ENCODE results near the gene MYO16. TPM values are rescaled to one million over a fixed set of nuclear protein-coding genes. Genes with fewer than 3 reads are reported as not detected.

The MYO16 gene
- polyA plus RNA-seq, 1 donor: 0.50 TPM

DNA sequence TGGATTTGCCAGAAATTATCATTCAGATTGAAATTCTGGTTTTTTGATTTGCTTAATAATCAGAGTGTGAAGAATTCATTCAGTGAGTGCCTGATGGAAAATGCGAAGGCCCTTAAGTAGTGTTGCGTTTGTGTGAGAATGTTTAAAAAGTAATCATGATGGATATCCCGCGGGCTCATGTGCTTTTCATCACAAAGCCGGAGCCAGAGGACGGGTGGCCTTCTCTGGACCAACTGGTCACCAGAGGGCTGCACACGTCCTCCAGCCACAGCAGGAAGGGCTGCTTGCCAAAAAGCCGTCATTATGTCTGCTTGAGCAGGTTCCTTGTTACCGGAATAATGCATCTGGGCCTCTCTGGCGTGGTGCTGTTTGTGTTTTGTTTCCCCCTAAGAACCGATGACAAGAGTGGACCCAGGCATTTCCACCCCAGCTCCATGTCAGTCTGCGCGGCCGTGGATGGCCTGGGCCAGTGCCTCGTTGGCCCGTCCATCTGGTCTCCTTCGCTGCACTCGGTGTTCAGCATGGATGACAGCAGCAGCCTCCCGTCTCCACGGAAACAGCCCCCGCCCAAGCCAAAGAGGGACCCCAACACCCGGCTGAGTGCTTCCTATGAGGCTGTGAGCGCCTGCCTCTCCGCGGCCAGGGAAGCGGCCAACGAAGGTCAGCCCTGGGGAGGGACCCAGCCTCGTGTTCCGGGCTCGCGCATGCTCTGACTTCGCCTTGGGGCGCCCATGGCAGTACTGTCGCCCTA is 497.7 kb downstream of the MYO16 start:
- no peak for DNase-seq

DNA sequence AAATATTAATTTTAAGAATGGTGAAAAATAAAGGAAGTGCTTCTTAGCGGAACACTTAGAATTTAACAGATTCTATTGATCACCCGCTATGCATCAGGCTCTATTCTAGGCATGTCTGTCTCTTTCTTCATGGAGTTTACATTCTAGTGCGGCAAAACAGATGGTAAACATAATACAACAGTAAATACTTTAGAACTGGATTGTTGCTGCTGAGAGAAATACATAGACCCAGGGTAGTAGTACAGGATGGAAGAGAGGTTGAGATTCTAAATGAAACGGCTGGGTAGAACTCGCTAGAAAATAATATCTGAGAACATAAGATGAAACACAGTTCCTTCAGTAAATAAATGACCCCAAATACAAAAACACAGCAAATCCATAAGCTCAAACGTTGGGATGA is 498.7 kb downstream of the MYO16 start:
- DNase-seq: no peak

DNA sequence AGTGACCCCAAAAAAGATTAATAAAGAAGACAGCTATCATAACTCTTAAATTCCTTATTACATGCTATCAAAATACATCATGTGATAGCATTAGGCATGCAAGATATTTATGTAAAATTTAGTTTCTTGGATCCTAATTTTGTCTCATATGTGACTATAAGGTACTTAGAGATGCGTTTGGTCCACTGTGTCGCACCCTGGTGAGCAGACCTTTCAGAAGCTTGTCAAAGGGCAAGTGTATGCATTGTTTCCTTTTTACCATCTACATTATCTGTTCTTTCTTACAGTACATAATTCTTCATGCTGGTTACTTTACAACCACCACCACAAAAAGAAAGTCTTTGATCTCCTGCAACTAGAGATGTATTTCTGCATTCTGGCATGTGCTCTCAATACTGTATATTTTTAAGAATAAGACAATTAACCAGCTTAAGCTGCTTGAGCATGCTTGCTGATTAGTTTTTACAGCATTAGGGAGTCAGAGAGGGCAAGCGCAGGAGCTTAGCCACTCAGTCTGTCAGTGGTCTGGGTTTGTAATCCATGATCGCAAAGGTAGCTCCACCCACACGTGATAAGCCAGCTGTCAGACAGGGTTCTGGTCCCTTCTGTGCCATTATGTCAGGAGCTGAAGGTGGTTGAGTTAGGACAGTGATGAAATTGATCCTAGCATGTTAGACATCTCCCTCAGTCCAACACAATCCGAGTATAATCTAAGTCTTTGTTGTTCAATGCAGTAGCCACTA is 500.9 kb downstream of the MYO16 start:
- DNase-seq: no peak

DNA sequence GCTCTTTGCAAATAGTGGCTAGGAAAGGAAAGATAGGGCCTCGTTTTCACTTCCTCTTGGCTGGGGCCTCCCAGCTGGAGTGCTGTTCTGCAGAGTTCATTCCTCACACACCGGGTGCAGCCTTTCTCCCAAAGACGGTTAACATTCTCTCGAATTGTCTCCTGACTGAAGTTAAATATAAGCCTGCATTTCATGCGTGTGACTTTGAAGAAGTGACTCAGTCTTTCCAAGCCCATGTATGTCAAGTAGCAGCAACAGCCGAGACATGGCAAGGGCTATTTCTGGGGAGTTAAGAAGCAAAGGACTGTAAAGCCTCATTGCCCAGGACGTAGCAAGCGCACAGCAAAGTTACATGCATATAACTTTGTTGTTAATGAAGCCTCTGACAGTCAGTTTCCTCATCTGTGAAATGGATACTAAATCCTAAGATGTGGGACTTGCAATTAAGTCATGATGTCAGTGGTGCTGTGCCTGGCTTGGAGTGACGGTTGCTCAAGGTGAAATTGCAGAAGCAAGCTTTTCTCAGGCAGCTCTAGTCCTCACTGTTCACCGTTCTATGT is 502.4 kb downstream of the MYO16 start:
- DNase-seq: no peak

DNA sequence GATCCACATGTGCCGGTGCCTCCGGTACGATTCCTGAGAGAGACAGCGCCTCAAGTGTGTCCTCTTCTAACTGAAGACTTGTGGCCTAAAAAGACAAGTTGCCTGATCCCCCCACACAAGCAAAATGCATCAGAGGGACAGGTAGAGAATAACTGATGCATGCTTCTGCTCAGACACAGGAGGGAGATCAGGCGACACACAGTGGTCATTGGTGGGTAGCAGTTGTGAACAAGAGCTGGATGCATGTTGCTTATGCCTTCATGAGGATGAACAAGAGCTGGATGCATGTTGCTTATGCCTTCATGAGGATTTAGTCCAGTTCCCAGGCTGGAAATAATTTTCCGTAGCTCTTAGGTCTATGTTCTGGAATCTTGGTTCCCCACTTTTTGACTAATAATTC is 505.6 kb downstream of the MYO16 start:
- no peak for DNase-seq

DNA sequence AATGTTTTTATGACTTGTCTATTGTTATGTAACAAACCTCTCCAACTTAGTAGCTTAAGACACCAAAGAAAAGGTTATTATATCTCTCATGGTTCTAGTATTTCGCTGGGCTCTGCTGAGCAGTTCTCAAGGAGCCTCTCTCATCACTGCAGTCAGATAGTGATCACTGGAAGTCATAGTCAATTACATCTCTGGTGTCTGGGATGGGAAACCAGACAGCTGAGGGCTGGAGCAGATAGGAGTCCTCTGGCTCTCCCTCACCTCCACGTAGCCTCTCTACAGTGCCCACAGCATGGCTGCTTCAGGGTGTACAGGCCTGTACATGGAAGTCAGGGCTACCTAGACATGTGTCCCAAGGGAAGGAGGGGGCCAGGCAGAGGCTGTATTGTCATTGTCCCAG is 507.5 kb downstream of the MYO16 start:
- DNase-seq: no peak

DNA sequence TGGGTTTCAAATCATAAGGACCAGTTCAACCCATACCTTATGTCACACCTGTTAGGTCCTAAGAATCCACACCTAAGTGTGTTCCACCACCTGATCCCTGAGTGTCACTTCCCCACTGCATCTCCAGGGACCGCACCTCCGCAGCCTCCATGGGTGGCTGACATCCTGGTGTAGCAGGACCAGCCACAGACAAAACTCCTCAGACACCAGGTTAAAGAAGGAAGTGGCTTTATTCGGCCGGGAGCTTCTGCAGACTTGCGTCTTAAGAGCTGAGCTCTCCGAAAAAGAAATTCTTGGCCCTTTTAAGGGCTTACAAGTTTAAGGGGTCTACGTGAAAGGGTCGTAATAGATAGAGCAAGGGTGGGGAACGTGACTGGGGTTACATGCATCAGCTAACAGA is 509.9 kb downstream of the MYO16 start:
- DNase-seq: no peak

DNA sequence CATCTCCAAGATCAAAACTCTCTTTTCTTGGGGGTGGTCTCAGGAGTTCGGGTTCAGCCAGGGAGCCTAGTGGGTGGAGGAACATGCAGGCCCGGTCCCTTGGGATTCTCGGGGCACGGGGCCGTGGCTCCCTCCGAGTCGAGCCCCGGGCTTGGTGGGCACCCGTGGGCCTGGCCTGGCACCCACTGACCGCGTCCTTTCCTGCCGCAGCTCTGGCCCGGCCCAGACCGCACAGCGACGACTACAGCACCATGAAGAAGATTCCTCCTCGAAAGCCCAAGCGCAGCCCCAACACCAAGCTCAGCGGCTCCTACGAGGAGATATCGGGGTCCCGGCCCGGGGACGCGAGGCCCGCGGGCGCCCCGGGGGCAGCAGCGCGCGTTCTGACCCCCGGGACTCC is 510.6 kb downstream of the MYO16 start:
- DNase-seq: no peak

DNA sequence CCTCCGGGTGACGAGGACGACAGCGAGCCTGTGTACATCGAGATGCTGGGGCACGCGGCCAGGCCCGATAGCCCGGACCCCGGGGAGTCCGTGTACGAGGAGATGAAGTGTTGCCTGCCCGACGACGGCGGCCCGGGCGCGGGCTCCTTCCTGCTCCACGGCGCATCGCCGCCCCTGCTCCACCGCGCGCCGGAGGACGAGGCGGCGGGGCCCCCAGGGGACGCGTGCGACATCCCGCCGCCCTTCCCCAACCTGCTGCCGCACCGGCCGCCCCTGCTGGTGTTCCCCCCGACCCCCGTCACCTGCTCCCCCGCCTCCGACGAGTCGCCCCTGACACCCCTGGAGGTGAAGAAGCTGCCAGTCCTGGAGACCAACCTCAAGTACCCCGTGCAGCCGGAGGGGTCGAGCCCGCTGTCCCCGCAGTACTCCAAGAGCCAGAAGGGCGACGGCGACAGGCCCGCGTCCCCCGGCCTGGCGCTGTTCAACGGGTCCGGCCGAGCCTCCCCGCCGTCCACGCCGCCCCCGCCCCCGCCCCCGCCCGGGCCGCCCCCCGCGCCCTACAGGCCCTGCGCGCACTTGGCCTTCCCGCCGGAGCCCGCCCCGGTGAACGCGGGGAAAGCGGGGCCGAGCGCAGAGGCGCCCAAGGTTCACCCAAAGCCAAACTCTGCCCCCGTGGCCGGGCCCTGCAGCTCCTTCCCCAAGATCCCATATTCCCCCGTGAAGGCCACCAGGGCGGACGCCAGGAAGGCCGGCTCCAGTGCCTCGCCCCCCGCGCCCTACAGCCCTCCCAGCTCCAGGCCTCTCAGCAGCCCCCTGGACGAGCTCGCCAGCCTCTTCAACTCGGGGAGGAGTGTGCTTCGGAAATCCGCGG is 511.3 kb downstream of the MYO16 start:
- no peak for DNase-seq

DNA sequence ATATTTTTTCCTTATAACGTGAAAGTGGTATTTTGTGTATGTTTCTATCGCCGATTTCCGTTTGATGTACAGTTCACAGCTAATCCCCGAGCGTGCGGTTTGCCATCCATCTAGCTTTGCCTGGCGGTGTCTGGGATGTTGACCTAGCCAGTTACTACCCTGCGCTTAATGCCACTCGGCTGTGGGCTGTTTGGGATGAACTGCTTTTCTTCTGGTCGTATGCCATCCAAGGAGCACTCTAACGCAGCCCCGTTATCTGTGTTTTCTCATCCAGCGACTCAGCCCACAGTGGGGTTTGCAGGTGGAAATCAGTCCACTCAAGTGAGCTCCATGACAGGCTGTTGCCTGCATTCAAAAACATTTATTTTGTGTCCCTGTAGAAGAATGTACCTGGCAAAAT is 512.3 kb downstream of the MYO16 start:
- DNase-seq: no peak

DNA sequence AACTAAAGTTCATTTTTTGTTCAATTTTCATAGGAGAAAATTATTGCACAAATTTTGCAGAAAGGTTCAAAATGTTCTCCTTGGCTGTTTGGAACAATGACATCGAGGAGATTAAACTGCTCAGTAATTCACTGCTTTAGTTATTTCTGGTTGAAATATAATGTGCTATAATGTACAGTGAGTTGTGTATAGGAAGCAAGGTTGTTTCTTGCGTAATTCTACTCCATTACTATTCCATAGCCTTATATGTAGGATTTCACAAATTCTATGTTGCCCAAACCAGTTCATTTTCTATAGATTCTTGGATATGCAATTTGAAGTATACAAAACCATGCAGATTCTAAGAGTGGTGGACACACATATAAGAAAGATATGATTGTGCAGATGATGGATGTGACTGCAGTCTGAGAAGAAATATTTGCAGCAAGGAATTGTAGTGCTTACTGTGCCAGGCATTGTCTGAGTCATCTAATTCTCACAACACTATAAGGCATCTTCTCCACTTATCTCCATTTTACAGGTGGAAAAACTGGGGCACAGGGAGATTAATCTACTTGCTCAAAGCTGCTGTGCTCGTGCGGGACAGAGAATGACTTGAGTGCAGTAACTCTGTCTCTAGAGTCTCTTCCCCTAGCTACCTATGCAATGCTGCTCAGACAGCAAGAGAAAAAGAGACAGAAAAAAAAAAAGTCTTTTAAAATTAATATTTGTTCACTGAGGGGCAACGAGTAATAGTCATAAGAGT is 515.5 kb downstream of the MYO16 start:
- DNase-seq: no peak

DNA sequence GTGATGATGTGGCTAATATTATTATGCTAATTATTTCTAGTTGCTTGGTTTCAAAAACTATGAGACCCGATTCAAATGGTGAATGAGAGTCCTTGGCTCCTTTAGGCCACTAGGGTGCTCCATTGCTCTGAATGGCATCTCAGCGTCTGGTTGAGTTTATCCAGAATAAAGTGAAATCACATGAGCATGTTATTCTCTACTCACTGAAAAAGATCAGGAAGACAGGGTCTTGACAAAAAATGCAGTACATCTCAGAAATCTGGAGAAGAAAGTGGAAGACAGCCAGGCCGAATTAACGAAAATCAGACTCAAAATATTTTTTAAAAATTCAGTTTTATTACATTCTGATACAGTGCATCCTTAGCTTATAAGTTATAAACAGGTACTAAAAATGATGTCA is 516.2 kb downstream of the MYO16 start:
- DNase-seq: peak; percentile 60

DNA sequence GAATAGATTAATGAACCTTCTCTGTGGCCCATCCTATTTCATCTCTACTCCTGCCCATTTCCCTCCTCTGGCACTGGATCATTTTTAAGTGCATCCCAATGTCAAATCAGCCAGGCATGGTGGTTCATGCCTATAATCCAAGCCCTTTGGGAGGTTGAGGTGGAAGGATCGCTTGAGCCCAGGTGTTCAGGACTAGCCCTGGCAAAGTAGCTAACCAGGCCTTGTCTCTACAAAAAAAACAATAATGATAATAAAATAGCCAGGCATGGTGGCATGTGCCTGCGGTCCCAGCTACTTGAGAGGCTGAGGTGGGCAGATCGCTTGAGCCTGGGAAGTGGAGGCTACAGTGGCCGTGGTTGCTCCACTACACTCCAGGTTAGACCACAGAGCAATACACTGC is 517.0 kb downstream of the MYO16 start:
- no peak for DNase-seq

DNA sequence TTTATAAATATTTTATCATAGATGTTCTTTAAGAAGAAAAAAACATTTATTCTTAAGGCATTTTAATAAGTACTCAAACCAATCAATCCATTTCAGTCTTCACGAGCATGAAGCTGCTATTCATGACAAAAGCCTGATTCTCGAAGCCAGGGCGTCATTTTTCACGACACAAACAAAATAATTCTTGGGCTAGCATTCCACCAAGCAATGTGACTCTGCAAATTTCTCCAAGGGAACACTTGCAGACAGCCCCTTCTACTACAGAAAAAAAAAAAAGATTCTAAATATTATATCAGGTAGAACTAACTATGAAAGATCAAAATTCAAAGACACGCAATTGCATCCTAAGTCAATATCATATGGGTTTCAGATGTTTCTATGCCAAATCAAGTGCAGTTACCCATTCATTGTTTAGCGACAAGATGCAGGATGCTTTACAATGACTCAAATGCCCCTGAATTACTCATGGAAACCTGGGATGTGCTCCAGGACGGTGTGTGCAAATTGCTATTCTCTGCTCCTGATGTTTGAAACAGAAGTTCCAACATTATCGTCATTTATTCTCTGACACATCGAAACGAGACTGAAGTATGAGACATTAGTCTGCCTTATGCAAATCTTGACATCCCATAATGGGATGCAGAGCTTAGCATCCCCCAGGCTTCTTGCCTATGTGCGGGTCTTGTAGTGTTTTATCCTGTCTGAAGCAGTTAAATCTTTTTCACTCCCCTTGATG is 517.7 kb downstream of the MYO16 start:
- no peak for DNase-seq

DNA sequence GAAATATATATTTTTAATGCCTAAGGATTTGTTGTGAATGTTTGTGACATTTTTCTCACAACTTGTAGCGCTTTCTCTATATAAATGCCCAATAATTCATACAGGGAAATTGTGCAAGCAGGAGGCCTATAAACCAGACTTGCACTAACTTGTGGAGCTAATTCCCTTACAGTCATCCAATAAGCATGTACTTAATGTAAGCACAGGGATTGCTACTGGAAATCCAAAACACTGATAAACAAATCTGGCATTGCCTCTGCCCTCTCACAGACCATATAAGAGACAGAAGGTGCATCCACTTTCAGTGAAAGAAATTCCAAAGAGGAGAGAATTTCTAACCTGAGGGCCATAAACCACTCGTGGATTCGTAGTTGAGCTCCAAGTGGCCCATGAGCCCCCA is 518.8 kb downstream of the MYO16 start:
- no peak for DNase-seq

DNA sequence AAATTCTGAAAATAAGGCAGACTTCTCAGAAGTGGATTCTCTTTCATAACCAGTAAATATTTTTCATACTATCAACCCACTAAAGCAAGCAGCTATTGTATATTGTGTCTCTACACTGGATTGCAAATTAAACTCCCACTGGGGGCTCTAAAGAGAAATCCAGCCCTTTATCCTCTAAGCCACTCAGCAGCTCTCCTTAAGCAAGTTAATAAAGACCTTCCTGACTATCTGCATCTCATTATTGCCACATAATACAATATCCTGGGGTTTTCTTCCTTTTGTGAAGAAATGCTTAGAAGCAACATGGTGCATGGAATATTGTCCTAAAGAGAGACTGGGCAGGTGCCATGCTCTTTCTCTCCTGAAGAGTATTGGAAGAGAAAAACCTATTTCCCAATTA is 521.3 kb downstream of the MYO16 start:
- DNase-seq: no peak

DNA sequence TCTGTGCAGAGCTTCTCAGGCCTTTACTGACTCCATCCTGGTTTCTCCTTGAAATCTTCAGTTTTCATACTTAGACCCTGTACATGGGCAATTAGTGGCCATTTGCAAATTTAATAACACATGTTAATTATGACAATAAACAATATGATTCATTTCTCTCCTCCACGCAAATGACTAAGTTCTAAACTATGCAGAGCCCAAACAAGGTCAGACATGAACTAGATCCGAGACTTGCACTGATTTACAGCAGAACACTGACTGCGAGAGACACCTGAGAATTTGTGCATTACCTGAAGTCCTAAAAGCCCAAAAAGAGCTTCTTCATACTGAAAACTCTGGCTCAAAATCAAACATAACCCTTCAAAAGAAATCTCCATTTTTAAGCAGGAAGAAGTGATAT is 521.8 kb downstream of the MYO16 start:
- no peak for DNase-seq

DNA sequence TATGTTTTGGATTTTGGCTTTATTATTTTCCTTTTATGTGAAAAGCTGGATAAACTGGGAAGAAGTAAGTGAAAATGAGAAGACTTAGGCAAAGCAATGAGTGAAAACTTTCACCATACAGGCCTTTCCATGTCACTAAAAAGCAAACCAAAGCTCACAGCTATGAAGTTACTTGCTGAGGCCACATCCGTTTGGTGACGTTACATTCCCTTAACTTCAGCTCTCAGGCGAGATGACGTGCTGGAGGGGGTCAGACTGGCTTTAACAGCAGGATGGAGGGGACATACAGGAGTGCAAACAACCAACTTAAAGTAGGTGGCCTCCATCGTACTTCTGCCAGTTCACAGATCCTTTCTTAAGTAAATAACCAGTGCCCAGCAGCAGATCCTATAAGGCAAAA is 522.3 kb downstream of the MYO16 start:
- DNase-seq: no peak

DNA sequence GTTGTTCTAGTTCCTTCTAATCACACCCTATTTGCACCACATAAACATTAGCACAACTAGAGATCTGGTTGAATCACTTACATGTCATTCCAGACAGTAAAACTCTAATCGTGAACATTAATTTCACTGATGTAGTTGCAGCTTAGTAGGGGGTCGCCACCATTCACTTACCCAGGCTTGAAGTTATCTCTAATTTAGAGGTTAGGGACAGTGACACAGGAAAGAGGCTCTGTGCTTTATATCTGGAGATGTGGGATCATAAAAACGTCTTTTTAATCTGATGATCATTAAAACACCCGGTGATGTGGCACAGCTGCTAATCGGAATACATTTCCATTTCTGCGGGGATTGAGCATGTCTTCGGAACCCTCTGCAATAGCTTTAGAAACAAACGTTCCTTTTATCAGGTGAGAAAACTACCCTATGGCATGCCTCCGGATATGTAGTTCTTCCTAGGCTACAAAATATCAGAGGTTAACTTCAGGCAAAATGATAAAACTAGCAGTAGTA is 523.0 kb downstream of the MYO16 start:
- DNase-seq: no peak

DNA sequence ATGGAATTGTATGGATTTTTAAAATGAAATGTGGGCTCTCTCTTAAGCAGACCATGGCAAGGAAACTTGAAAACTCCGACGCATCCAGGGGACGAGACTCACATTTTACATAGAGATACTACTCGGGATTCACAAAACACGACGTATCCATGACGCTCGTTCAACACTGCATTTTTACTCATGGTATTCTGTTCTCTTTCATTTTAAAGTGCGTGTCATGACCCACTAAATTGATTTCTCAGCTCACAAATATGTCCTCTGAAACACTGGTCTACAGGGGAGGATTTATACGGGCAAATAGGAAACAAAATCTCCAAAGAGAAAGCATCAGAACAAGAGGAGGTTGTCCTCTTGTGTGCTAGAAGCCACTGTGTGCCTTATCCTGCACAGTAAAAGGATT is 523.5 kb downstream of the MYO16 start:
- no peak for DNase-seq

DNA sequence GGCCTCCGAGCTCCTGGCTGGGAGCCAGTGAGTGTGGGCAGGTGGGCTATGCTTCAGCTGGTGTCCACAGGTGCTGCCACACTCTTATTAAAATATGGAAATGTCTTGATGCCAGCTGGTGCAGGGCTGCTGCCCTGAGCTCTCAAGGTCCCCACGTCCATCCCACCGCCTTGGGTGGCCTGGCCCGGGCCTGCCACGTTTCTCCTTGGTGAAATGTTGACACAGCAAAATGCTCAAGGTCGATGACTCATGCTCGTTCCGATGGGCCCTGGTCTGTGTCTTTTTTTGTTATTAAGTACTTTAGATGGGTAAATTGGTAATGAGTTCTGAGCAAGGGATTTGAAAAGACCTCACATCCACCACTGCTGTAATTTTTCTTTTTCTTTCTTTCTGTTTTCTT is 524.7 kb downstream of the MYO16 start:
- DNase-seq: no peak
